ENCODE results near the gene FGGY. TPM values are rescaled to one million over a fixed set of nuclear protein-coding genes. Genes with fewer than 3 reads are reported as not detected.

Gene FGGY
- total RNA-seq, 2 experiments from 2014 or later: 5.6 to 8.1 TPM

GRCh38 chr1:59393211-59394180 is 96.6 kb downstream of the FGGY start:
- Mint-ChIP-seq H3K4me1 (peaks cover 12% of the 10 kb centered on the region), H3K27ac (no peak overlapping the region), H3K9me3 (ENCODE audit: low read depth) (no peaks in the 10 kb centered on the region), H3K36me3 (ENCODE audit: low read depth) (no peaks in the 10 kb centered on the region), H3K27me3 (no peaks in the 10 kb centered on the region), H3K4me3 (no peak overlapping the region)
- DNase-seq (no peak), ATAC-seq (no peak)
- POLR2A ChIA-PET: no interaction called here
- intact Hi-C loops (cut with DNase I, micrococcal nuclease): no loop called here
- CTCF ChIA-PET: interaction anchor here (0.7 to 0.8 kb wide), 2 partner anchors 31 to 32 kb away, joined by 3 read pairs; no protein-coding TSS in a partner anchor

- DNase-seq: no peak
- POLR2A ChIA-PET: no interaction called here
- no peak for ATAC-seq
- intact Hi-C loops (cut with DNase I, micrococcal nuclease): no loop called here
- Mint-ChIP-seq H3K27ac (no peak overlapping the region), H3K4me1 (peaks cover 12% of the 10 kb centered on the region), H3K9me3 (ENCODE audit: low read depth) (no peaks in the 10 kb centered on the region), H3K4me3 (no peak overlapping the region), H3K27me3 (no peaks in the 10 kb centered on the region), H3K36me3 (ENCODE audit: low read depth) (no peaks in the 10 kb centered on the region)
- CTCF ChIA-PET: interaction anchor here (1.1 kb wide), 1 partner anchor 640 kb away, joined by 3 read pairs; no protein-coding TSS in a partner anchor
Measured at GRCh38 chr1:59394706-59395425, 98.0 kb downstream of the FGGY start.

GRCh38 chr1:59396387-59396786 is 99.5 kb downstream of the FGGY start:
- H3K36me3 Mint-ChIP-seq (ENCODE audit: low read depth): no peaks in the 10 kb centered on the region
- no peak for DNase-seq
- H3K4me3 Mint-ChIP-seq: no peak overlapping the region
- H3K27ac Mint-ChIP-seq: no peak overlapping the region
- no peaks in the 10 kb centered on the region for H3K27me3 Mint-ChIP-seq
- intact Hi-C loops (cut with DNase I, micrococcal nuclease): no loop called here
- no peak for ATAC-seq
- H3K4me1 Mint-ChIP-seq: peaks cover 8% of the 10 kb centered on the region
- POLR2A ChIA-PET: no interaction called here
- no peaks in the 10 kb centered on the region for H3K9me3 Mint-ChIP-seq (ENCODE audit: low read depth)
- CTCF ChIA-PET: interaction anchor here (0.6 to 1.1 kb wide), 2 partner anchors 13 to 641 kb away, joined by 3 read pairs; no protein-coding TSS in a partner anchor

- POLR2A ChIA-PET: no interaction called here
- Mint-ChIP-seq H3K36me3 (ENCODE audit: low read depth) (no peaks in the 10 kb centered on the region), H3K27ac (no peak overlapping the region), H3K9me3 (ENCODE audit: low read depth) (no peaks in the 10 kb centered on the region), H3K4me3 (no peak overlapping the region), H3K27me3 (no peaks in the 10 kb centered on the region), H3K4me1 (peaks cover 4% of the 10 kb centered on the region)
- DNase-seq (no peak), ATAC-seq (no peak)
- CTCF ChIA-PET: no interaction called here
- intact Hi-C loops (cut with DNase I, micrococcal nuclease): no loop called here
Measured at GRCh38 chr1:59397139-59397858, 100.4 kb downstream of the FGGY start.

- ATAC-seq (no peak), DNase-seq (no peak)
- peaks cover 2% of the 10 kb centered on the region for H3K4me1 Mint-ChIP-seq
- H3K4me3 Mint-ChIP-seq: no peak overlapping the region
- ChIA-PET CTCF (no interaction called here), POLR2A (no interaction called here)
- H3K27ac Mint-ChIP-seq: no peak overlapping the region
- no peaks in the 10 kb centered on the region for H3K27me3 Mint-ChIP-seq
- H3K36me3 Mint-ChIP-seq (ENCODE audit: low read depth): no peaks in the 10 kb centered on the region
- intact Hi-C loops (cut with DNase I, micrococcal nuclease): no loop called here
- H3K9me3 Mint-ChIP-seq (ENCODE audit: low read depth): no peaks in the 10 kb centered on the region
Measured at GRCh38 chr1:59399642-59400041, 102.7 kb downstream of the FGGY start.

- no peak for DNase-seq
Measured at GRCh38 chr1:59401581-59401980, 104.7 kb downstream of the FGGY start.

GRCh38 chr1:59404796-59405195 is 107.9 kb downstream of the FGGY start:
- DNase-seq (no peak), ATAC-seq (no peak)
- Mint-ChIP-seq H3K9me3 (ENCODE audit: low read depth) (no peaks in the 10 kb centered on the region), H3K27me3 (no peaks in the 10 kb centered on the region), H3K4me1 (peaks cover 2% of the 10 kb centered on the region), H3K27ac (no peak overlapping the region), H3K36me3 (ENCODE audit: low read depth) (no peaks in the 10 kb centered on the region), H3K4me3 (no peak overlapping the region)
- ChIA-PET POLR2A (no interaction called here), CTCF (no interaction called here)
- intact Hi-C loops (cut with DNase I, micrococcal nuclease): no loop called here

More at GRCh38 chr1:59401581-59401980, 104.7 kb downstream of the FGGY start:
- no peak overlapping the region for H3K27ac Mint-ChIP-seq
- ChIA-PET CTCF (no interaction called here), POLR2A (no interaction called here)
- H3K4me1 Mint-ChIP-seq: no peaks in the 10 kb centered on the region
- H3K9me3 Mint-ChIP-seq (ENCODE audit: low read depth): no peaks in the 10 kb centered on the region
- H3K27me3 Mint-ChIP-seq: no peaks in the 10 kb centered on the region
- no peak overlapping the region for H3K4me3 Mint-ChIP-seq
- no peak for ATAC-seq
- intact Hi-C loops (cut with DNase I, micrococcal nuclease): no loop called here
- no peaks in the 10 kb centered on the region for H3K36me3 Mint-ChIP-seq (ENCODE audit: low read depth)

- Mint-ChIP-seq H3K27ac (no peak overlapping the region), H3K27me3 (no peaks in the 10 kb centered on the region), H3K36me3 (ENCODE audit: low read depth) (no peaks in the 10 kb centered on the region), H3K4me1 (peaks cover 5% of the 10 kb centered on the region), H3K4me3 (no peak overlapping the region), H3K9me3 (ENCODE audit: low read depth) (no peaks in the 10 kb centered on the region)
- CTCF ChIA-PET: no interaction called here
- intact Hi-C loops (cut with DNase I, micrococcal nuclease): no loop called here
- POLR2A ChIA-PET: no interaction called here
- no peak for DNase-seq
- ATAC-seq: no peak
Measured at GRCh38 chr1:59406437-59407164, 109.7 kb downstream of the FGGY start.

- Mint-ChIP-seq H3K27me3 (no peaks in the 10 kb centered on the region), H3K27ac (no peak overlapping the region), H3K4me3 (no peak overlapping the region), H3K9me3 (ENCODE audit: low read depth) (no peaks in the 10 kb centered on the region), H3K36me3 (ENCODE audit: low read depth) (no peaks in the 10 kb centered on the region), H3K4me1 (peaks cover 5% of the 10 kb centered on the region)
- ATAC-seq (no peak), DNase-seq (no peak)
- CTCF ChIA-PET: no interaction called here
- POLR2A ChIA-PET: interaction anchor here (0.7 kb wide), 1 partner anchor 608 kb away, joined by 3 read pairs; no protein-coding TSS in a partner anchor
- intact Hi-C loops (cut with DNase I, micrococcal nuclease): no loop called here
Measured at GRCh38 chr1:59408608-59409240, 111.8 kb downstream of the FGGY start.

GRCh38 chr1:59409549-59409948 is 112.7 kb downstream of the FGGY start:
- intact Hi-C loops (cut with DNase I, micrococcal nuclease): no loop called here
- Mint-ChIP-seq H3K4me3 (no peak overlapping the region), H3K27me3 (no peaks in the 10 kb centered on the region), H3K36me3 (ENCODE audit: low read depth) (no peaks in the 10 kb centered on the region), H3K9me3 (ENCODE audit: low read depth) (no peaks in the 10 kb centered on the region), H3K4me1 (peaks cover 5% of the 10 kb centered on the region), H3K27ac (no peak overlapping the region)
- ChIA-PET POLR2A (no interaction called here), CTCF (no interaction called here)
- ATAC-seq (peak; percentile 30), DNase-seq (no peak)

- Mint-ChIP-seq H3K27ac (no peak overlapping the region), H3K4me1 (peaks cover 5% of the 10 kb centered on the region), H3K36me3 (ENCODE audit: low read depth) (no peaks in the 10 kb centered on the region), H3K27me3 (no peaks in the 10 kb centered on the region), H3K9me3 (ENCODE audit: low read depth) (no peaks in the 10 kb centered on the region), H3K4me3 (no peak overlapping the region)
- CTCF ChIA-PET: no interaction called here
- POLR2A ChIA-PET: no interaction called here
- peak; percentile 42 for ATAC-seq
- intact Hi-C loops (cut with DNase I, micrococcal nuclease): no loop called here
- DNase-seq: no peak
Measured at GRCh38 chr1:59409986-59410385, 113.1 kb downstream of the FGGY start.

All from activated CD4-positive, alpha-beta T cell treated with anti-CD3 and anti-CD28 coated beads for 36 hours (primary cell).